AG20443 (cell line): ENCODE data around the gene FLOT1.

Source experiments
- DNase-seq: peaks from one replicate; pipeline ENCODE4 v3.0.0; 2012; ENCODE audit warnings: low spot score, mixed read lengths

The FLOT1 gene

DNA sequence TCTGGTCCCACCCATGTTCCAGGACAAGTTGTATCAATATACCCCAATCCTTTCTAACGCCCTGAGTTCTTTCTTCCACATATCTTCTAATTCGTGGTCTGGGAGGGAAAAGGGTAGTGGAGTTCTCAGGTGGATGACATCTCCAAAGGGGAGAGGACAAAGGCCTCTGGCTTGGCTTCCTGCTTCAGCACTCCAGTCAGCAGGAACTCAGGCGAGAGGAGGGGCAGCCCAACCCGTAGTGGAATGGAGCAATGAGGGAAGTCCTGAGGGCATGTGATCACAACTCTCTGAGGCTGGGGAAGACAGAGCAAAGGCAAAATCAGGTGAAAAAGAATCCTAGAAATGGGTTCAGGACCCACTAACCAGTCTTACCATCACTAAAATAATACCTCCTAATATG lies 42.1 kb downstream of the FLOT1 start:
- DNase-seq, result no peak

DNA sequence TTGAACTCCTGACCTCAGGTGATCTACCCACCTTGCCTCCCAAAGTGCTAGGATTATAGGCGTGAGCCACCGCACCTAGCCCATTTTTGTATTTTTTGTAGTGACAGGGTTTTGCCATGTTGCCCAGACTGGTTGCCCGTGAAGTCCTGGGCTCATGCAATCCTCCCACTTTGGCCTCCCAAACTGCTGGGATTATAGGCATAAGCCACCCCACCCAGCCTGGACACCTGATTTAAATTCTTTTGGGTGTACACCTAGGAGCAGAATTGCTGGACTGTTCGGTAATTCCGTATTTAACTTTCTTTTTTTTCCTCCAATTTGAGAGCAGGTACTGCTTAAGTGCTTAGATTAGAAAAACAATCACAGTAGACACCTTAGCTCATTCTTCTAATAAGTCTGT lies 46.1 kb downstream of the FLOT1 start:
- no peak for DNase-seq

DNA sequence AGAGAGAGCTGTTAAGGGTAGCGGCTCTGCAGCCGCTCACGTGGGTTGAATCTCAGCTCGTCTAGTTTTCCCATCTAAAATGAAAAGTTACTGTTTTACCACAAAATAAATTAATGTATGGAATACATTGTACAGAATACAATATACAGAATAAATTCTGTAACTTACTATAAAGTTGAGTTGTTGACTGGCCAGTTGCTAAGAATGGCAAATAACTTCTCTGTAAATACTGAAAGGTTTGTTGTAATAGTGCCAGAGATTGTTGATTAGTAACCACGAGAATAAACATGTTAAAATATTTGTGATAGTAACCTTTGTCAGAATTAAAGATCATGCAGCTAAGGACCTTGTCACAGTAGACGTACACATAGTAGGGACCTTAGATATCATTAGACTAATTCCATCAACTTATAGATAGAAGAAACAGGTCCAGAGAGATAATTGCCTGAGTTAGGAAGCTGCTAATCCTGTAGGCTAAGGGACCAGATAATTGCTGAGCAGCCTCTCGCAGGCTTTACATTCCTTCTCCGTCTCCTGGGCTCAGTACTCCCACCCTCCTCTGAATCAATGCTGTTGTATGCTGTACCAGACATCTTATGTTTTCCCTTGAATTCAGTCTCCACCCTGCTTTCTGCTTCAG lies 51.2 kb downstream of the FLOT1 start:
- no peak for DNase-seq

DNA sequence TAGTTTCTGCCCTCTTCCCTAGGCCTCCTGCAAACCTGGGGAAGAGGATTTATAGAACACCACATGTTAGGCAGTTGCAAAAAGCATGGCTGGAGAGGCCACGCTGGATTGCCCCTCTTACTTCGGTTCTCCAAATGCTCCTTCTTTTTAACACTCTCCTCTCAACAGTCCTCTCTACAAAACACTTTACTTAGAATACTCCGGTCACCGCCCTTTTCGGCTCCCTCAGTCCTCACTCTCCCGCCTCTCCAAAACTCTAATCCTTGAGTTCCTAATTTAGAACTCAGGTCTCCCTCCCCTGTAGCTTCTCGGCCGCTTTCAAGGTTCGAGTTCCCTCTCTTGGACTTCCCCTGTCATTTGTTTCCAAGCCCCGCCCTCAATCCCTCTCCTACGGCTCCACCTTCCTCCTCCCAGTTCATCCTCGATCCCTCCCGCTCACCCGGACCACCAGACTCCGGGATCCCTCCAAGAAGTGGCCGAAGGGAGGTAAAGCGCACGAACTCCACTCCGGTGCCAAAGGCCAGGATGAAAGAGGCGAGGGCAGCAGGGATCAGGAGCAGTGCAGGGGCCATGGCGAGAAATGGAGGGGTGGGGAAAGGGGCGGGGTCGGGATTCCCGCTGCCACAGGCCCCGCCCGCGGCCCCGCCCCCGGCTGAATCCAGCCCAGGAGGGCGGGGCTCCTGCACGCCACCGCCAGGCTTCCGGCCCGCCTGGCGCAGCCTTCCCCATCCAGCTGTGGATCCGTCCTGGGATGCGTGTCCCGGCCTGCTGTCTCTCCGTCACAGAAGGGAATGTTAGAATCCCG lies 51.9 kb downstream of the FLOT1 start, which contains the start of gene NRM:
Gene NRM, minus strand, starts transcription at position 582 of the 805 bp plus-strand sequence. Its CDS starts 10 bp downstream, at position 572.
- peak; percentile 94 for DNase-seq

DNA sequence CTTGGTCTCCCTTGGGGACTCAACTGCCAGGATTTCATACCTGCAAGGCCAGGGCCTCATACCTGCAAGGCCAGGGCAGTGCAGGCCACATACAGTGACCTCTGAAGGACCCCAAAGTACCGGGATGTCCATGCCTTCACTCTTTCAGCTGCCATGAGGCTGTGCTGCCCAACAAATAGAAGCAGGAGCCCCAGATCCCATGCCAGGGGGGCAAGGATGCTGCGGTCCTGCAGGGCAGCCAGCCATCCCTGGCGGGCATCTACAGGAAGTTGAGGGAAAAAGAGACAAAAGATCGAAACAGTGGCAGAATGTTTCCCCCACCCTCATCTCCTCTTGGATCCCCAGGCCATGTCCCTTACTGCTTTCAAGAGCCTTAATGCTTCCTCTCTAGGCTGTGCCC lies 52.5 kb downstream of the FLOT1 start:
- DNase-seq, result no peak

DNA sequence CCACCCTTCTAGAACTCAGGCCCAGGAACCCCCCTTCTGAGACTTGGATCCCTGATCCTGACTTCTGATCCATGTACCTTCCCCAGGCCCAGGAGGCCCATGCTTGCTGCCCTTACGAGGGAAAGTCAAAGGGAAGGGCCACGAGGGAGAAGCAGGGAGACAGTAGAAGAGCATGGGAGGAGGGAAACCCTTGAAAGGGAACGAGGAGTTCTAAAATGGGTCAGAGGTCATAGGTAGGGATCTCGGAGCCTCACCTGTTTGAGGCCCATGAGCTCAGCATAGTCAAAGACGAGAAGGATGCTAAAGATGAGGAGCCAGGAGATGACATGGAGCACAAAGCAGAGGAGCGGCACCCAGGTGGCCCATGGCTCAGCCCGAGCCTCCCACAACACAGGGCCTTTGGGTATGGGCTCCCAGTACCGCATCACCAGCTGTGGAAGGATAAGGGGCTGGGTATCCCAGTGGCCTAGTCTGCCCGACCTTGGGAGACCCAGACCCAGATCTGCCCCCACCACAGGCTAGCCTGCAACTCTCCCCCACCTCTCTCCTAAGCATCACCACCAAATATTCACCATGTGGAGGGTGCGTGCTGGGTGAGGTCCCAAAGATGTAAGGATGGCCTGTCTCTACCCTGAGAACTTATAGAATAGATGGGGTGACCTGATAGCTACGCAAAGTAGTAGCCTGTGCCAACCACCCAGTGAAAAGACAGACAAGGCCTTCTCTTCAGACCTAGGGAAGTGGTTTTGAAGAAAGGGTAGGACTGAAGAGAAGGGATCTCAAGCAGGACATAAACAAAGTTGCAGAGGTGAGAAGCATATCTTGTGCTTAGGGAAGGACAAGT lies 53.2 kb downstream of the FLOT1 start:
- no peak for DNase-seq

DNA sequence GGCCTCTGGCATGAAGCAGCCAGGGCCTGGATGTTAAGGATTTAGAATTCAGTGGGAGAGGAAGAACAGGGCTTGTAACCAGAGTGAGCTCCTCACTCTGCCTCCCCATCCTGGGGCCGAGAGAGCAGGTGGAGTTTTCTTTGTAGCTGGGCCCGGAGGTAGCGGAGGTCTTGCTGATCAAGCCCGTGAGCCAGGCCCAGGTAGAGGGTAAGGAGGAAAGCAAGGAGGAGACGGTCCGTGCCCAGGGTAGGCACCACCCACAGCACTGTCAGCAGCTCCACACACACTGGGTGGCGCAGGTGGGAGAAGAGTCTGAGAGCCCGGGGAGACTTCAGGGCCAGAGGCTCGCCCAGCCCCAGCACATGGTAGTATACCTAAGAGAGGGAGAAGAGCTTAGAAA lies 53.9 kb downstream of the FLOT1 start:
- no peak for DNase-seq

DNA sequence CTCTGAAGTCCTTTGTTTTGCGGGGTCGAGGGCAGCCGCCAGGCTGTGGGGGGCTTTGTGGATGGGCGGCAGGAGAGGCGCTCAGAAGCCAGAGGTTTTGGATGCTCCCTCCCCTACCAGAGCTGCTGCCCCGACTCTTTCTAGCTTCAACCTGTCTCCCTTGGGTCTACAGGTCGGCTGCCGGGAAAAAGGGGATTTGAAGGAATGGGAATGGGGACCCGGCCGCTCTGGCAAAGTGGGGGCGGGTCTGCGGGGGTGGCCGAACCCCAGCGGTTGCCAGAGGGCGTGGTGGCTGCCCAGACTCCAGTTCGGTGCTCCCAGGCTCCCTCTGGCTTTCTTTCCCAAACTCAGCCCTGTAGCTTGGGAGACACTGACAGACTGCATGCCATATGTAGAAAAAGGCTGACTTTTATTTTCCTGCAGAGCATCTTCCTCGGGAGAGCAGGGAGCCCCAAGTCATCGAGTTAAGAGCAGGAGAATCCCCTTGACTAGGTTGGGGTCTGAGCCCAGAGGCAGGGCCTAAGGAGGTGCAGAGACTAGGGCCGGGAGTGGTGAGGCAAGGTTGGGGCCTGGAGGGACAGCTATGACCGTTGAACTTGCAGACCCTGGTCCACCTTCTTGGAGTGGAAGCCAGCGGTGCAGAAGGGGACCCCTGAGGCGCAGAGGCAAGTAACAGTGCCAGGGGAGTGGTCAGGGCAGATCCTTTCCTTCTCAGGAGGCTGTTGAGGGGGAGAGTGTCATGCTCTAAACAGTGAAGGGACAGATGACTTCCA lies 54.6 kb downstream of the FLOT1 start:
- peak; percentile 52 for DNase-seq

DNA sequence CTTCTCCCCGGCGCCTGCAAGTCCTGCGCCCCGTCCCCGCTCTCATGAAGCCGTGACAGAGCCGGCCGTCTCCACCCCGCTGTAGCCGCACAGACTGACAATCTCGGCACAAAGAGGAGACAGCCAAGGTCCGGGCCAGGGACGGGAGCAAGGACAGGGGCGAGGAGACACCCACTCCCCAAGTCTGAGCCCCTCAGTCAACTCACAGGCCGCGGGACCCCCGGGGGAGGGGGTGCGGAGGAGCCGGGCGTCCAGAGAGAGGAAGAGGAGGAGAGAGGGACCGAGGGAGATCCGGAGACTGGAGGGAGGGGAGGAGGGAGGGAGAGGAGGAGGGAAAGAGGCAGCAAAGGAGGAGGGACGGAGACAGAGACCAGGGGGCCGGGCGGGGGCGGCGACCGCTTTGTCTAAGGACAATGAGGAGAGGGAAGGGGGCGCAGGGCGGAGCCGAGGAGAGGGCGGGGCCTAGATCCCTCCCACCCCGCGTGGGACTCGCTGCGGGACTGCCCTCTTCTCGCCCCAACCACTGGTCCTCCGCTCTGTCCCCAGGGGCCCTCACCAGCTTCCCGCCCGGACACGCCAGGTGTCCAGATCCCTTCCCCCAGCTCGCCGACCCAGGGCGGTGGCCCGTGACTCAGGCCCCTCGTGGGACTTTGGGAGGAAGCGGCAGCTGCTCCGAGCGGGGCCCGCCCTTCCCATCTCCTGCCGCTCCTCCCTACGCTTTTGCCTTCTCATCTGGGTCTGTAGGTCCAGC lies 55.4 kb downstream of the FLOT1 start:
- DNase-seq, result peak; percentile 92

DNA sequence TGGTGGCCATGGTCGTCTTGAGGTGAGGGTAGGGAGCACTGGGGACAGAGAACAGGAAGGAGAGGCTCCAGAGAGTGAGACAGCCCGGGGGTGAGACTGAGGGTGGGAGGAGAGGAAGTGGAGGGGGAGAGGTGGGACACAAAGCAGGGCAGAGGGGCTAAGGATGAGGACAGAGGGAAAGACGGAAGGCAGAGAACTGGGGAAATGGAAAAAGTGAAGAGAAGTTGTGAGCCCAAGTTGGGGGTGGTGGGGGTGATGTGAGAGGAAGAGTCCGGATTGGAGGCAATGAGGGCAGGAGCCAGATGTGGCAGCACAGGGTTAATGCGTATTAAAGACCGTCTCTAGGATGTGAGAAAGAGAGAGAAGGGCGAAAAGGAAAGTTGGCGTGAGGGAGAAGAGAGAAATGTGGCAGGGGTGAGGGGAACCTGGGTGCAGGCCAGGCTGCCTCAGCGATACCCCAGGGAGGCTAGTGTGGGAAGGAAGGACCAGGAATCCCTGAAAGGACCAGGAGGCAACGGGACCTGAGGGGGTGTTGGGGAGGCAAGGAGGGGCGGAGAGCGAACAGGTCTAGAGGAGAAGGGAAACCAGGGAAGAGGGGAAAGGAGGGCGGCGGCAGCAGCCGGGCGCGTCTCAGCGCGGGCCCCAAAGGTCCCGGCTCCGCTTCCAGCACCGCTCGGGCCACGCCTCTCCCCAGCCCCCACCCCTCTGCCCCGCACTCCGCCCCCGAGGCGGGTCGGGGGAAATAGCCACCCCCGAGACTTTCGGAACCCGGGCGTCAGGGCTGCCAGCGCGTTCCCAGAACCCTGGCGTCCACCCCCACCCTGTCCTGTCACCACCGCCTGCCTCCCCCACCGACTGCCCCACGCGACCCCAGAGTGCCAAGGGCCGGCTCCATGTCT lies 56.2 kb downstream of the FLOT1 start, which contains the start of gene PPP1R18:
Gene PPP1R18, minus strand, starts transcription at position 637 of the 899 bp plus-strand sequence. Its CDS starts 627 bp downstream, at position 10.
- peak; percentile 80 for DNase-seq

DNA sequence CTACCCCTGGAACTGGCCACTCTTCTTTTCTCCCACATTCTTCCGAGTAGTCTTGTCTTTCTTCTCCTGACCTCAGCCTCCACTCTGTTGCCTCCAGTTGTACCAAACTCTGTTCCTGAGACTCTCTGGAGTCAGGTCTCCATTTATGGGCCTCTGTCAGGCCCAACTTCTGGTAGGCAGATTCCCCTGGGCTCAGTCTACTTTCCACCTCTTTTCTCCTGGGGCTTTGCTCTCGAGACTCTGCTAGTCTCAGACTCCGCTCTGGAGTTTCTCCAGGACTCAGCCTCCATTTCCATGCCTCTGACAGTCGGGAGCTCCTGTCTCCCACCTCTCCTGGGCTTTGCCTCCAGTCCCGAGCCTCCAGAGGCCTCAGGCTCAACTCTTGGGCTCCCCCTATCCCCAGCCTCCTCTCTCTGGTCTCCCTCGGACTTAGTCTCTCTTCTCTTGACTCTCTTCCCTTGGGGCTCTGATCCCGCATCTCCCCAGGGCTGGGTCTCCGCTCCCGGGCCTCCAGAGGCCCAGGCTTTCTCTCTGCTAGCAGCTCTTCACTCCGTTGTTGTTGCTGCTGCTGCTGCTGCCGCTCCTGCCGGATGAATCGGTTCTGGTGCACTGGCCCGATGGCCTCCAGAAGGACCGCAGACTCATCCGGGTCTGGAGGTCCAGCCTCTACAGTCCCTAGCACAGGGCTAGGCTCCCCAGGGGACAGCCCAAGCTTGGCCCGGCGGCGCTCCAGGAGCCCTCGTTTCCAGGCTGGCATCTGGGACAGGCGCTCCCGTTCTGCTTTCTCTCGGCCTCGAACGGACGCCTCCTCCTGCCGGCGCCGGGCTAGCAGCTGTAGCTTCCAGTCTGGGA lies 57.1 kb downstream of the FLOT1 start:
- DNase-seq, result no peak

DNA sequence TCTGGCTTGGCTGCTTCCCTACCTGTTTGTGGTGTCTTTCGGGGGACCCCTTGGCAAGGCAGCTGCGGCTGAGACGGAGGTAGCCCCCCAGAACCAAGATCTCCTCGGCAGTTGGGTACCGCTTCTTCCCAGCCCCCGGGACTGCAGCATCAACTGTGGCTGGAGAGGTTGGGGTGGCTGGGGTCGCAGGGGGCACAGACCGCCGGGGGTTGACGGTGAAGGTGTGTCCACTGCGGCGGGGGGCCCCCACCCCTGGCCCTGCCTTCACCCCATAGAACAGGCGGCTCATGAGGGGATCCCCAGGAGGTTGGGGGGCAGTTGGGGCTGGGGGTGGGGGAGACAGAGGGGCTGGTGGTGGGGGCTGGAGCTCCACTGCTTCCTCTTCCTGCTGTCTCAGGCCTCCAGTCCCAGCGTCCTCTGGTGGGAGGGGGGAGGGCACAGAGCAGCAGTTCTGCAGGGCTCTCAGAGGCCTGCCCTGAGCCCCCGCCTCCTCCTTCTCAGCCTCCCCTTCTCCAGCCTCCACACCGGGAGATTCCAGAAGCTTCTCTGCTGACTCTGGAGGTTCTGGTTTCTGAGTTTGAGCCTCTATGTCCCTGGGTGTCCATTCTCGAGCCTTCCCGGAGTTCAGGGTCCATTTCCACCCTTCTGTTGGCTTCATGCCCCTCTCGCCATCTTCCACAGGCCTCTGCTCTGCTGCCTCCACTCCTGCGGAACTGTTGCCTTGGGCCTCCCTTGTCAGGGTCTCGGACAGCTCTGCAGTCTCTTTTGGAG lies 57.9 kb downstream of the FLOT1 start:
- peak; percentile 32 for DNase-seq

DNA sequence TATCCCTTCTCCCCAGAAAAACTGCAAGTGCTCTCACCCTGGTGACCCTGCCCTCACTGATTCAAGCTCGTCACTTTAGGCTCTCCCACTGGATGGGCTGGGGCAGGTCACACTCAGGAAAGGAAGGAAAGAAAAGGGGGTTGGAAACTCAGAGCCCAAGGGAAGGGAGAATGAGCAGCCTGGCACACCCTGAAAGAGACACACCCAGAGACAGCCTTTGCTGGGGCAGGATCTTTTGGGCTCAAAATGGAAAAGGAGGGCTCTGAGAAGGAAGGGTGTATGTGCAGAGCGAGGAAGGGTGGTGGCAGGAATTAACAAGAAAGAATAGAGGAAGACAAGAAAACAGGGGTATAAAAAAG lies 58.5 kb downstream of the FLOT1 start:
- DNase-seq, result no peak

DNA sequence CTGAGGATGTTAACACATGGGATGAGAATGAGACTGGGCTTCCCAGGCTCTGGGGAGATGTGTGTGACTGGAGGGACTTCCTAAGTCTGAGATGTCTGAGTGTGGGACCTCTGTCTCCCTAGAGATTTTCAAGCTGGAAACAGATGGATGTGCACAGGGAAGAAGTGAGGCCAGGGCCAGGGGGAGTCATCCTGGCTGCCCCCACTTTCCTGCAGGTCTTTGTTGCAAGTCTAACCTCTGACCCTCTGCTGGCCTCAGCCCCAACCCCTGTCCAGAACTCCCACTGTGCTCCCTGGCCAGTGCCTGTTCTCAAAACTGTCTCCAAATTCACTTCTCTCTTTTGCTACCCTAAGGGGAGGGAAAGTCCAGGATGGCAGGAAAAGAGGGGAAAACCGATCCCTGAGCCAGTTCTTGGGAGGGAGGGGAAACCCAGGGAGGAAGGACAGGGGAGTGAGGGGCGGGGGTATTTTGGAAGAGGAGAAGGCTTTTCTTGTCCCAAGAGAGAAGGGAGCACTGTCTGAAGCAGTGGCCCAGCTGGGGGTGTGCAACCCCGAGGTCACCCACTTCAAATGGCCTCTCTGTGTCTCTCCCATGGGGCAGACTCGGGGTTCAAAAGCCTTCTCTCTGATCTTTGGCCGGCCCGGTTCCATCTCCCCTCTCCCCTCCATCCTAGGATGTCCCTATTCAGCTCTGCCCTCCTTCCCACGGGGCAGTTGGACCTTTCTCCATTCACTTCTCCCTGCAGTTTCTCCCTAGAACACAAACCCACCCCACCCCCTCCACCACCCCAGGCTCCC lies 59.1 kb downstream of the FLOT1 start:
- DNase-seq, result no peak

DNA sequence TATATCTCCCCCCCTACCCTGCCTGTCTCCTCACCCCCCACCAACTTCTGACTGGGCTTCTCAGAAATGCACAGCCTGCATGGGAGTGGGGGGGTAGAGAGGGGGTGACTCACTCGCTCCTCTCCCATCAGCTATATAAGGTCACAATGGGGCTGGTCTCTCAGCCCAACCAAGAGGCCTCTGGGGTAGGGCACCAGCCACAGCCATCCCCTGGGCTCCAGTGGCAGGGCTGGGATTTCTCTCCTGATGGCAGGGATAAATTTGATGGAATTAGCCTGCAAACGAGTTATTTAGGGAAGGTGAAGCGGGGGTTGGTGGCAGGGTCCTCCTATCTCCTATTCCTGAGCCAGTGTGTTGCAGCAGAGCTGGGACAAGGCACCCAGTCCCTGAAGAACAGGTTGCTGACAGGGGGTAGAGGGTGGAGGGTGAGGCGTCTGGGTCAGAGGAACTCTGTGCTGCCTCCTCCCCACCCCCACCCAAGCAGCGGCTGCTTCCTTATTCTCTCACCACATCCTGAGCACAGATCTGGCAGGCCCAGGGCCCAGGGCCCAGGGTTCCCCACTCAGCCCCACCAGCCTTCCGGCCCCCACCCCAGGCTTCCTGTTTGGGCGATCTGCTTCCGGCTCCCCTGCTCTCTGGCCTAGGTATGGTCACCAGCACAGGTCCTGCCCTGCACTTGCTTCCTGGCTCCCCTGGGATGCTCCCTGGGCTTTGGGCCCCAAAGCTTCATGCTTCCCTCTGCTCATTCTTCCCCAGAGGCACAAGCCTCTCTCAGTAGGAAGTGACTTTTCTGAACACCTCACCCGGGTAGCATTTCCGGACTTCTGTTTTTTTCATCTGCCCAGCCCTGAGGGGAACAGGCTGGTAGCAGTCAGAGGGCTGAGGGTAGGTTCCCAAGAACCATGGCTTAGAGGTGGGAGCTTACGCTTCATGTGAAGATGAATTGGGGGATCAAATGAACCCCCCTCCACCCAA lies 60.1 kb downstream of the FLOT1 start:
- peak; percentile 73 for DNase-seq

DNA sequence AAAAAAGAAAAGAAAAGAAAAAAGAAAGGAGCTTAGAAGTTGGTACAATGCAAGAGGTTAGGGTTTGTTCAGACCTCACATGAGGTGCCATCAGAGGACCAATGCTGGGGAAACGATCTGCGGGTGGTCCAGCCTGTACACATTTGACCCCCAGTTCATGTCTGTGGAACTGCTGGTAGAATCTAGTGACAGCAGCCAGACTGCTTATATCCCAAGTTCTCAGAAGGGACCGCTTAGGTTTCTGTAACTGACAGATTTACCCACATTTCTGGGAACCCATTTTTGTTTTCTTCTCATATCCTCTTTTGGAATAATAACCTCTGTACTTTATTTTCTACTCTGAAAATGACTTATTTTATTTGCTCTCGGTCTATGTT lies 60.7 kb downstream of the FLOT1 start:
- DNase-seq, result no peak
